Measurements from ENCODE around the gene MMD2. TPM values are rescaled to one million over a fixed set of nuclear protein-coding genes. Genes with fewer than 3 reads are reported as not detected.

MMD2 gene
- total and polyA plus RNA-seq, 2 of the 8 experiments (the other 6 are each of a cell fraction or from before 2014, with no cell fraction given) = 0.14 TPM; not detected in 1

DNA sequence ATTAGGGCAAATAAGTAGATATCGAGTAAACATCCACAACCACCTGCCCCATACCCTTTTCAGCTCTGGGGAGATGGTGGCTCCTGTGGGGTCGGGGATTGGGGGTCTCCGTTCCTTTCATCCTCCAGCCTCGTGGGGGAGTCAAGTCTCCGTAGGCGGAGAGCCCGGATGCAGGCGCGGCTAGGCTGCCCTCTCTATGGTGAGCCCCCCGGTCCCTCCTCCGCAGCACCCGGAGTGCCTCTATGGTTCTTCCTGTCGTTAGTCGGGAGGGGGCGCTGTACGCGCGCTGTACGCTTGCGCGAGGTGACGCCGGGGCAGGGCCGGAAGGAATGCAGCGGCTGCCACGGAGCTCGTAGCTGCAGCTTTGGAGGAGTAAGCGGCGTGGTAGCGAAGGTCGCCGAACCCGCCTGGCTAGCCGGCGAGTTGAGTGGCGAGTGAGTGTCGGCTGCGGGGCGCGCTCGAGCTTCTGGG is 14.8 kb upstream of the MMD2 start (continued):
- TF ChIP-seq, protein P1, sequence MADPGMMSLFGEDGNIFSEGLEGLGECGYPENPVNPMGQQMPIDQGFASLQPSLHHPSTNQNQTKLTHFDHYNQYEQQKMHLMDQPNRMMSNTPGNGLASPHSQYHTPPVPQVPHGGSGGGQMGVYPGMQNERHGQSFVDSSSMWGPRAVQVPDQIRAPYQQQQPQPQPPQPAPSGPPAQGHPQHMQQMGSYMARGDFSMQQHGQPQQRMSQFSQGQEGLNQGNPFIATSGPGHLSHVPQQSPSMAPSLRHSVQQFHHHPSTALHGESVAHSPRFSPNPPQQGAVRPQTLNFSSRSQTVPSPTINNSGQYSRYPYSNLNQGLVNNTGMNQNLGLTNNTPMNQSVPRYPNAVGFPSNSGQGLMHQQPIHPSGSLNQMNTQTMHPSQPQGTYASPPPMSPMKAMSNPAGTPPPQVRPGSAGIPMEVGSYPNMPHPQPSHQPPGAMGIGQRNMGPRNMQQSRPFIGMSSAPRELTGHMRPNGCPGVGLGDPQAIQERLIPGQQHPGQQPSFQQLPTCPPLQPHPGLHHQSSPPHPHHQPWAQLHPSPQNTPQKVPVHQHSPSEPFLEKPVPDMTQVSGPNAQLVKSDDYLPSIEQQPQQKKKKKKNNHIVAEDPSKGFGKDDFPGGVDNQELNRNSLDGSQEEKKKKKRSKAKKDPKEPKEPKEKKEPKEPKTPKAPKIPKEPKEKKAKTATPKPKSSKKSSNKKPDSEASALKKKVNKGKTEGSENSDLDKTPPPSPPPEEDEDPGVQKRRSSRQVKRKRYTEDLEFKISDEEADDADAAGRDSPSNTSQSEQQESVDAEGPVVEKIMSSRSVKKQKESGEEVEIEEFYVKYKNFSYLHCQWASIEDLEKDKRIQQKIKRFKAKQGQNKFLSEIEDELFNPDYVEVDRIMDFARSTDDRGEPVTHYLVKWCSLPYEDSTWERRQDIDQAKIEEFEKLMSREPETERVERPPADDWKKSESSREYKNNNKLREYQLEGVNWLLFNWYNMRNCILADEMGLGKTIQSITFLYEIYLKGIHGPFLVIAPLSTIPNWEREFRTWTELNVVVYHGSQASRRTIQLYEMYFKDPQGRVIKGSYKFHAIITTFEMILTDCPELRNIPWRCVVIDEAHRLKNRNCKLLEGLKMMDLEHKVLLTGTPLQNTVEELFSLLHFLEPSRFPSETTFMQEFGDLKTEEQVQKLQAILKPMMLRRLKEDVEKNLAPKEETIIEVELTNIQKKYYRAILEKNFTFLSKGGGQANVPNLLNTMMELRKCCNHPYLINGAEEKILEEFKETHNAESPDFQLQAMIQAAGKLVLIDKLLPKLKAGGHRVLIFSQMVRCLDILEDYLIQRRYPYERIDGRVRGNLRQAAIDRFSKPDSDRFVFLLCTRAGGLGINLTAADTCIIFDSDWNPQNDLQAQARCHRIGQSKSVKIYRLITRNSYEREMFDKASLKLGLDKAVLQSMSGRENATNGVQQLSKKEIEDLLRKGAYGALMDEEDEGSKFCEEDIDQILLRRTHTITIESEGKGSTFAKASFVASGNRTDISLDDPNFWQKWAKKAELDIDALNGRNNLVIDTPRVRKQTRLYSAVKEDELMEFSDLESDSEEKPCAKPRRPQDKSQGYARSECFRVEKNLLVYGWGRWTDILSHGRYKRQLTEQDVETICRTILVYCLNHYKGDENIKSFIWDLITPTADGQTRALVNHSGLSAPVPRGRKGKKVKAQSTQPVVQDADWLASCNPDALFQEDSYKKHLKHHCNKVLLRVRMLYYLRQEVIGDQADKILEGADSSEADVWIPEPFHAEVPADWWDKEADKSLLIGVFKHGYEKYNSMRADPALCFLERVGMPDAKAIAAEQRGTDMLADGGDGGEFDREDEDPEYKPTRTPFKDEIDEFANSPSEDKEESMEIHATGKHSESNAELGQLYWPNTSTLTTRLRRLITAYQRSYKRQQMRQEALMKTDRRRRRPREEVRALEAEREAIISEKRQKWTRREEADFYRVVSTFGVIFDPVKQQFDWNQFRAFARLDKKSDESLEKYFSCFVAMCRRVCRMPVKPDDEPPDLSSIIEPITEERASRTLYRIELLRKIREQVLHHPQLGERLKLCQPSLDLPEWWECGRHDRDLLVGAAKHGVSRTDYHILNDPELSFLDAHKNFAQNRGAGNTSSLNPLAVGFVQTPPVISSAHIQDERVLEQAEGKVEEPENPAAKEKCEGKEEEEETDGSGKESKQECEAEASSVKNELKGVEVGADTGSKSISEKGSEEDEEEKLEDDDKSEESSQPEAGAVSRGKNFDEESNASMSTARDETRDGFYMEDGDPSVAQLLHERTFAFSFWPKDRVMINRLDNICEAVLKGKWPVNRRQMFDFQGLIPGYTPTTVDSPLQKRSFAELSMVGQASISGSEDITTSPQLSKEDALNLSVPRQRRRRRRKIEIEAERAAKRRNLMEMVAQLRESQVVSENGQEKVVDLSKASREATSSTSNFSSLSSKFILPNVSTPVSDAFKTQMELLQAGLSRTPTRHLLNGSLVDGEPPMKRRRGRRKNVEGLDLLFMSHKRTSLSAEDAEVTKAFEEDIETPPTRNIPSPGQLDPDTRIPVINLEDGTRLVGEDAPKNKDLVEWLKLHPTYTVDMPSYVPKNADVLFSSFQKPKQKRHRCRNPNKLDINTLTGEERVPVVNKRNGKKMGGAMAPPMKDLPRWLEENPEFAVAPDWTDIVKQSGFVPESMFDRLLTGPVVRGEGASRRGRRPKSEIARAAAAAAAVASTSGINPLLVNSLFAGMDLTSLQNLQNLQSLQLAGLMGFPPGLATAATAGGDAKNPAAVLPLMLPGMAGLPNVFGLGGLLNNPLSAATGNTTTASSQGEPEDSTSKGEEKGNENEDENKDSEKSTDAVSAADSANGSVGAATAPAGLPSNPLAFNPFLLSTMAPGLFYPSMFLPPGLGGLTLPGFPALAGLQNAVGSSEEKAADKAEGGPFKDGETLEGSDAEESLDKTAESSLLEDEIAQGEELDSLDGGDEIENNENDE (IDR thresholded peaks at IDR 0.05; ENCODE audit: insufficient replicate concordance, low read length) = no peak
- TF ChIP-seq JUND (IDR thresholded peaks at IDR 0.05; ENCODE audit: low read length) (no peak; the same call in 1 of the 2 replicates), FOSL1 (IDR thresholded peaks at IDR 0.05; ENCODE audit: insufficient read depth, low read depth, low read length) (no peak), SIRT6 (IDR thresholded peaks at IDR 0.05; ENCODE audit: low read length) (no peak), EGR1 (IDR thresholded peaks at IDR 0.05; ENCODE audit: borderline replicate concordance, low read depth, low read length) (peak; percentile 80), SP2 (IDR thresholded peaks at IDR 0.05; ENCODE audit: low read length) (peak; percentile 85), POLR2A (IDR thresholded peaks at IDR 0.05; ENCODE audit: control extremely low read depth in 1 of 2, low read depth in 2 of 2, low read length in 2 of 2) (peak; percentile 47 to 69; a peak in 2 of 3 replicates), NANOG (IDR thresholded peaks at IDR 0.05; ENCODE audit: insufficient read depth, low read depth, low read length, poor library complexity, severe bottlenecking) (no peak), KDM5A (IDR thresholded peaks at IDR 0.05; ENCODE audit: low read length) (no peak), KDM1A (IDR thresholded peaks at IDR 0.05; ENCODE audit: borderline replicate concordance, low read length) (no peak), SAP30 (IDR thresholded peaks at IDR 0.05; ENCODE audit: insufficient read depth, insufficient replicate concordance, low read length) (no peak)
- TF ChIP-seq, protein P2, sequence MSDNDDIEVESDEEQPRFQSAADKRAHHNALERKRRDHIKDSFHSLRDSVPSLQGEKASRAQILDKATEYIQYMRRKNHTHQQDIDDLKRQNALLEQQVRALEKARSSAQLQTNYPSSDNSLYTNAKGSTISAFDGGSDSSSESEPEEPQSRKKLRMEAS (IDR thresholded peaks at IDR 0.05) = no peak; the same call in none of the 2 replicates

All from H1 (cell line).